Measurements from ENCODE around the gene SPTLC1. TPM values are rescaled to one million over a fixed set of nuclear protein-coding genes. Genes with fewer than 3 reads are reported as not detected.
"Not testable (repeated sequence)": the region's sequence is repeated elsewhere in the genome, so short reads cannot be mapped to it uniquely, and the experiment has no call there.

SPTLC1 gene
- total RNA-seq, 2 experiments from 2014 or later = 47.7 to 52.5 TPM

GRCh38 chr9:92010705-92011536 lies 104.3 kb downstream of the SPTLC1 start:
- H3K4me1 Mint-ChIP-seq (ENCODE audit: low read depth) = no peaks in the 10 kb centered on the region
- ChIA-PET POLR2A (no interaction called here), CTCF (no interaction called here)
- DNase-seq = no peak
- H3K27ac Mint-ChIP-seq = no peak overlapping the region
- H3K27me3 Mint-ChIP-seq (ENCODE audit: low read depth) = peaks cover 22% of the 10 kb centered on the region
- H3K9me3 Mint-ChIP-seq (ENCODE audit: insufficient read depth) = no peaks in the 10 kb centered on the region
- H3K36me3 Mint-ChIP-seq (ENCODE audit: low read depth) = no peaks in the 10 kb centered on the region
- no peak for ATAC-seq
- no peak overlapping the region for H3K4me3 Mint-ChIP-seq

- H3K4me1 Mint-ChIP-seq (ENCODE audit: low read depth); DNase-seq; CTCF ChIA-PET; H3K9me3 Mint-ChIP-seq (ENCODE audit: insufficient read depth); H3K4me3 Mint-ChIP-seq; H3K27ac Mint-ChIP-seq; H3K36me3 Mint-ChIP-seq (ENCODE audit: low read depth); ATAC-seq; POLR2A ChIA-PET: not testable (repeated sequence)
- H3K27me3 Mint-ChIP-seq (ENCODE audit: low read depth) = peaks cover 22% of the 10 kb centered on the region
Measured at GRCh38 chr9:92010253-92010652, 105.0 kb downstream of the SPTLC1 start.

- ATAC-seq (no peak), DNase-seq (no peak)
- no peak overlapping the region for H3K4me3 Mint-ChIP-seq
- H3K9me3 Mint-ChIP-seq (ENCODE audit: insufficient read depth) = no peaks in the 10 kb centered on the region
- ChIA-PET CTCF (no interaction called here), POLR2A (no interaction called here)
- H3K36me3 Mint-ChIP-seq (ENCODE audit: low read depth) = no peaks in the 10 kb centered on the region
- H3K27ac Mint-ChIP-seq = no peak overlapping the region
- H3K27me3 Mint-ChIP-seq (ENCODE audit: low read depth) = peaks cover 15% of the 10 kb centered on the region
- no peaks in the 10 kb centered on the region for H3K4me1 Mint-ChIP-seq (ENCODE audit: low read depth)
Measured at GRCh38 chr9:92008041-92008440, 107.2 kb downstream of the SPTLC1 start.

- peaks cover 5% of the 10 kb centered on the region for H3K27me3 Mint-ChIP-seq (ENCODE audit: low read depth)
- ATAC-seq (no peak), DNase-seq (no peak)
- H3K4me3 Mint-ChIP-seq = no peak overlapping the region
- H3K9me3 Mint-ChIP-seq (ENCODE audit: insufficient read depth) = no peaks in the 10 kb centered on the region
- no peak overlapping the region for H3K27ac Mint-ChIP-seq
- CTCF ChIA-PET = no interaction called here
- POLR2A ChIA-PET = no interaction called here
- no peaks in the 10 kb centered on the region for H3K36me3 Mint-ChIP-seq (ENCODE audit: low read depth)
- H3K4me1 Mint-ChIP-seq (ENCODE audit: low read depth) = no peaks in the 10 kb centered on the region
Measured at GRCh38 chr9:92004045-92004392, 111.2 kb downstream of the SPTLC1 start.

GRCh38 chr9:92003308-92004044 lies 111.7 kb downstream of the SPTLC1 start:
- Mint-ChIP-seq H3K27me3 (ENCODE audit: low read depth) (peaks cover 8% of the 10 kb centered on the region), H3K27ac (no peak overlapping the region), H3K4me1 (ENCODE audit: low read depth) (no peaks in the 10 kb centered on the region), H3K4me3 (no peak overlapping the region), H3K36me3 (ENCODE audit: low read depth) (no peaks in the 10 kb centered on the region), H3K9me3 (ENCODE audit: insufficient read depth) (no peaks in the 10 kb centered on the region)
- POLR2A ChIA-PET = no interaction called here
- CTCF ChIA-PET = no interaction called here
- ATAC-seq = no peak
- DNase-seq = no peak

GRCh38 chr9:92001948-92002347 lies 113.3 kb downstream of the SPTLC1 start:
- H3K4me1 Mint-ChIP-seq (ENCODE audit: low read depth); H3K27ac Mint-ChIP-seq; H3K4me3 Mint-ChIP-seq; DNase-seq; H3K36me3 Mint-ChIP-seq (ENCODE audit: low read depth); ATAC-seq; POLR2A ChIA-PET; CTCF ChIA-PET; H3K9me3 Mint-ChIP-seq (ENCODE audit: insufficient read depth); H3K27me3 Mint-ChIP-seq (ENCODE audit: low read depth): not testable (repeated sequence)

- H3K27ac Mint-ChIP-seq = no peak overlapping the region
- ChIA-PET CTCF (interaction anchor here (1.0 kb wide), 1 partner anchor 46 kb away, joined by 4 read pairs; no protein-coding TSS in a partner anchor), POLR2A (no interaction called here)
- peaks cover 9% of the 10 kb centered on the region for H3K27me3 Mint-ChIP-seq (ENCODE audit: low read depth)
- H3K4me3 Mint-ChIP-seq = no peak overlapping the region
- no peak for DNase-seq
- H3K36me3 Mint-ChIP-seq (ENCODE audit: low read depth) = no peaks in the 10 kb centered on the region
- no peaks in the 10 kb centered on the region for H3K9me3 Mint-ChIP-seq (ENCODE audit: insufficient read depth)
- no peaks in the 10 kb centered on the region for H3K4me1 Mint-ChIP-seq (ENCODE audit: low read depth)
- ATAC-seq = no peak
Measured at GRCh38 chr9:92001244-92001643, 114.0 kb downstream of the SPTLC1 start.

GRCh38 chr9:91995000-91995655 lies 120.1 kb downstream of the SPTLC1 start:
- H3K27ac Mint-ChIP-seq = no peak overlapping the region
- ChIA-PET CTCF (no interaction called here), POLR2A (no interaction called here)
- peaks cover 30% of the 10 kb centered on the region for H3K27me3 Mint-ChIP-seq (ENCODE audit: low read depth)
- ATAC-seq = no peak
- no peaks in the 10 kb centered on the region for H3K36me3 Mint-ChIP-seq (ENCODE audit: low read depth)
- no peak for DNase-seq
- H3K9me3 Mint-ChIP-seq (ENCODE audit: insufficient read depth) = no peaks in the 10 kb centered on the region
- no peak overlapping the region for H3K4me3 Mint-ChIP-seq
- H3K4me1 Mint-ChIP-seq (ENCODE audit: low read depth) = no peaks in the 10 kb centered on the region

GRCh38 chr9:91994422-91994821 lies 120.8 kb downstream of the SPTLC1 start:
- DNase-seq = no peak
- no peak overlapping the region for H3K4me3 Mint-ChIP-seq
- no peaks in the 10 kb centered on the region for H3K36me3 Mint-ChIP-seq (ENCODE audit: low read depth)
- ATAC-seq = no peak
- no peaks in the 10 kb centered on the region for H3K9me3 Mint-ChIP-seq (ENCODE audit: insufficient read depth)
- no peak overlapping the region for H3K27ac Mint-ChIP-seq
- ChIA-PET POLR2A (no interaction called here), CTCF (no interaction called here)
- H3K4me1 Mint-ChIP-seq (ENCODE audit: low read depth) = no peaks in the 10 kb centered on the region
- H3K27me3 Mint-ChIP-seq (ENCODE audit: low read depth) = peaks cover 32% of the 10 kb centered on the region

GRCh38 chr9:91992461-91993041 lies 122.7 kb downstream of the SPTLC1 start:
- no peaks in the 10 kb centered on the region for H3K9me3 Mint-ChIP-seq (ENCODE audit: insufficient read depth)

GRCh38 chr9:91991721-91992341 lies 123.4 kb downstream of the SPTLC1 start:
- Mint-ChIP-seq H3K27me3 (ENCODE audit: low read depth) (peaks cover 24% of the 10 kb centered on the region), H3K9me3 (ENCODE audit: insufficient read depth) (no peaks in the 10 kb centered on the region), H3K27ac (no peak overlapping the region), H3K36me3 (ENCODE audit: low read depth) (no peaks in the 10 kb centered on the region), H3K4me3 (no peak overlapping the region), H3K4me1 (ENCODE audit: low read depth) (no peaks in the 10 kb centered on the region)
- no peak for DNase-seq
- ATAC-seq = no peak
- ChIA-PET POLR2A (no interaction called here), CTCF (no interaction called here)

More at GRCh38 chr9:91992461-91993041, 122.7 kb downstream of the SPTLC1 start:
- no peak for DNase-seq
- H3K27ac Mint-ChIP-seq = no peak overlapping the region
- ChIA-PET POLR2A (no interaction called here), CTCF (no interaction called here)
- ATAC-seq = no peak
- H3K36me3 Mint-ChIP-seq (ENCODE audit: low read depth) = no peaks in the 10 kb centered on the region
- H3K4me3 Mint-ChIP-seq = no peak overlapping the region
- H3K4me1 Mint-ChIP-seq (ENCODE audit: low read depth) = no peaks in the 10 kb centered on the region
- peaks cover 24% of the 10 kb centered on the region for H3K27me3 Mint-ChIP-seq (ENCODE audit: low read depth)

GRCh38 chr9:91986248-91986647 lies 129.0 kb downstream of the SPTLC1 start:
- Mint-ChIP-seq H3K27ac (no peak overlapping the region), H3K36me3 (ENCODE audit: low read depth) (no peaks in the 10 kb centered on the region), H3K9me3 (ENCODE audit: insufficient read depth) (peaks cover 5% of the 10 kb centered on the region), H3K4me3 (no peak overlapping the region), H3K4me1 (ENCODE audit: low read depth) (no peaks in the 10 kb centered on the region), H3K27me3 (ENCODE audit: low read depth) (peaks cover 8% of the 10 kb centered on the region)
- ChIA-PET CTCF (no interaction called here), POLR2A (no interaction called here)
- ATAC-seq = no peak
- DNase-seq = no peak
